Endothelial cell of umbilical vein (primary cell): ENCODE measurements around the gene CUZD1. TPM values are rescaled to one million over a fixed set of nuclear protein-coding genes. Genes with fewer than 3 reads are reported as not detected.

Experiments
- BruUV-seq: library from RNA; stranded (reverse); fragments of 400-500 nt; replicated peaks from 2 replicates; lab custom pipeline; 2021; lab: Mats Ljungman, UMichigan
- CTCF ChIA-PET: fragments of 300-600, 350-600 bp; sonication (Branson Sonifier 250); formaldehyde crosslinking; loops from one replicate; lab custom pipeline; 2021; ENCODE audit warnings: antibody characterized with exemption, inconsistent platforms; lab: Charles Lee
- POLR2A ChIA-PET: fragments of 300-600, 350-600 bp; sonication (Branson Sonifier 250); formaldehyde crosslinking; loops from one replicate; lab custom pipeline; 2021; ENCODE audit warnings: antibody characterized with exemption, inconsistent platforms; lab: Charles Lee
- DNase-seq: peaks from one replicate; pipeline ENCODE4 v3.0.0-alpha.2; 2011; ENCODE audit warnings: low read depth, low spot score
- FAIRE-seq: peaks from 2 replicates; lab custom pipeline; 2011; peaks lifted over from hg19 to GRCh38; lab: Jason Lieb, UNC
- H2AFZ ChIP-seq: 2 replicates; pipeline ENCODE4 v1.6.0; 2012; ENCODE audit warnings: low read depth, low read length, control low read depth, inconsistent platforms
- H3K27ac ChIP-seq: 2 replicates; pipeline ENCODE4 v1.5.1; 2011; ENCODE audit warnings: low read depth, mild to moderate bottlenecking, control low read depth, low read length, moderate library complexity; ENCODE audit not compliant: insufficient read depth
- H3K27me3 ChIP-seq, 2 experiments: 2 replicates each; pipeline versions ENCODE4 v1.6.0 to v1.6.1; 2011; ENCODE audit warnings: low read length in 2 of 2, mixed read lengths in 1 of 2; ENCODE audit not compliant: control insufficient read depth in 2 of 2, insufficient read depth in 2 of 2
- H3K36me3 ChIP-seq, 2 experiments: 2 replicates in 1 of 2; 3 replicates in 1 of 2; pipeline ENCODE4 v1.5.1; 2011; ENCODE audit warnings: low read length in 2 of 2, mild to moderate bottlenecking in 1 of 2, moderate library complexity in 1 of 2; ENCODE audit not compliant: control insufficient read depth in 2 of 2, insufficient read depth in 2 of 2; ENCODE audit errors: extremely low read depth in 1 of 2
- H3K4me1 ChIP-seq: 3 replicates; pipeline ENCODE4 v1.5.1; 2011; ENCODE audit warnings: mild to moderate bottlenecking, low read length; ENCODE audit not compliant: control insufficient read depth, insufficient read depth; ENCODE audit errors: extremely low read depth
- H3K4me2 ChIP-seq: 2 replicates; pipeline ENCODE4 v1.6.1; 2011; ENCODE audit warnings: low read length, control low read depth, mixed read lengths; ENCODE audit not compliant: insufficient read depth
- H3K4me3 ChIP-seq, 3 experiments: fragments of 200-600 bp in 1 of 3; sonication (generic), shearing (Covaris generic) in 1 of 3; replicated peaks in 1 of 3; 2 replicates each; pipeline ENCODE4 v1.5.1; 2011 to 2016; ENCODE audit warnings: control low read depth in 3 of 3, low read length in 3 of 3, mild to moderate bottlenecking in 2 of 3, inconsistent platforms in 1 of 3, low read depth in 1 of 3, moderate library complexity in 1 of 3; ENCODE audit not compliant: insufficient read depth in 1 of 3
- H3K79me2 ChIP-seq: 2 replicates; pipeline ENCODE4 v1.6.0; 2012; ENCODE audit warnings: low read length, inconsistent platforms; ENCODE audit not compliant: control insufficient read depth, insufficient read depth
- H3K9ac ChIP-seq: replicated peaks from 2 replicates; pipeline ENCODE3; 2011; ENCODE audit warnings: low read length, control low read depth; ENCODE audit not compliant: insufficient read depth; ENCODE audit errors: extremely low read depth
- H3K9me1 ChIP-seq: replicated peaks from 3 replicates; pipeline ENCODE4 v1.6.0; 2011; ENCODE audit warnings: mild to moderate bottlenecking, low read length; ENCODE audit not compliant: control insufficient read depth, insufficient read depth; ENCODE audit errors: extremely low read depth
- H3K9me3 ChIP-seq: replicated peaks from 2 replicates; pipeline ENCODE4 v1.5.1; 2012; ENCODE audit warnings: low read length, inconsistent platforms; ENCODE audit not compliant: control insufficient read depth, insufficient read depth
- H4K20me1 ChIP-seq: replicated peaks from 2 replicates; pipeline ENCODE3; 2011; ENCODE audit warnings: mild to moderate bottlenecking, low read length; ENCODE audit not compliant: control insufficient read depth, insufficient read depth; ENCODE audit errors: extremely low read depth
- CTCF ChIP-seq, 2 donors: IDR thresholded peaks; 1 replicate in 1 of 2; 2 replicates in 1 of 2; pipeline ENCODE4 v1.5.1; 2011; ENCODE audit warnings: low read length in 2 of 2, mild to moderate bottlenecking in 2 of 2, moderate library complexity in 2 of 2, control low read depth in 1 of 2, inconsistent platforms in 1 of 2, low read depth in 1 of 2; ENCODE audit not compliant: insufficient read depth in 1 of 2; ENCODE audit errors: extremely low read depth in 1 of 2
- EZH2 ChIP-seq: IDR thresholded peaks from 2 replicates; pipeline ENCODE4 v1.6.1; 2012; ENCODE audit warnings: borderline replicate concordance, low read depth, mild to moderate bottlenecking, moderate library complexity, low read length, inconsistent platforms; ENCODE audit not compliant: severe bottlenecking
- FOS ChIP-seq: IDR thresholded peaks from 2 replicates; pipeline ENCODE4 v1.6.1; 2011; ENCODE audit warnings: mild to moderate bottlenecking, low read length, moderate library complexity, borderline replicate concordance; ENCODE audit not compliant: insufficient read depth
- GATA2 ChIP-seq: IDR thresholded peaks from 2 replicates; pipeline ENCODE4 v1.7.0; 2011; ENCODE audit warnings: low read depth, mild to moderate bottlenecking, moderate library complexity, mixed read lengths, low read length; ENCODE audit not compliant: insufficient read length, insufficient read depth
- JUN ChIP-seq: IDR thresholded peaks from 2 replicates; pipeline ENCODE4 v1.6.1; 2011; ENCODE audit warnings: borderline replicate concordance, low read depth; ENCODE audit not compliant: insufficient read length, insufficient read depth
- MAX ChIP-seq: IDR thresholded peaks from 2 replicates; pipeline ENCODE4 v1.6.1; 2011; ENCODE audit not compliant: insufficient read depth, insufficient read length
- MYC ChIP-seq: IDR thresholded peaks from one replicate; pipeline ENCODE4 v1.6.1; 2011; ENCODE audit warnings: mild to moderate bottlenecking, low read depth, low read length
- POLR2A ChIP-seq: IDR thresholded peaks from 2 replicates; pipeline ENCODE4 v1.6.1; 2012; ENCODE audit warnings: low read depth, mild to moderate bottlenecking, control low read depth, low read length
- POLR2AphosphoS5 ChIP-seq: IDR thresholded peaks from 2 replicates; pipeline ENCODE4 v1.6.1; 2012; ENCODE audit warnings: low read depth, mild to moderate bottlenecking, control low read depth, low read length, moderate library complexity; ENCODE audit not compliant: insufficient read depth
- dilution Hi-C: fragments of 300-500 bp; cut with MboI; formaldehyde crosslinking; loops from one replicate; pipeline ENCODE4 v1.15.0; 2019; ENCODE audit warnings: low sequenced_read_pairs; ENCODE audit not compliant: extremely low pct_ligation_motif_present
- intact Hi-C: fragments of 100-400 bp; cut with micrococcal nuclease; formaldehyde crosslinking; loops from one replicate; pipeline ENCODE4 v1.10.0; 2022
- polyA plus RNA-seq, 4 experiments: library from polyadenylated mRNA; depleted of rRNA in 3 of 4; stranded (reverse) in 3 of 4; unstranded in 1 of 4; fragments of >200 nt; gene quantifications; 2 replicates each; pipeline versions ENCODE4 v1.2.1 to v1.2.3, GENCODE V29; 2011 to 2012; ENCODE audit warnings: missing spikeins in 1 of 4
- total RNA-seq: library from RNA; stranded (reverse); gene quantifications from 2 replicates; pipeline ENCODE4 v1.2.3, GENCODE V29; 2021

CUZD1 gene
- total and polyA plus RNA-seq, 2 donors (not counting 3 experiments of a cell fraction or from before 2014, with no cell fraction given) = 1.1 to 1.4 TPM

- peak overlapping the region; percentile 94 for H3K27ac ChIP-seq
- H2AFZ ChIP-seq = no peak overlapping the region
- H3K4me3 ChIP-seq = no peak overlapping the region
- intact Hi-C loops = loop anchor here (1.0 to 10.0 kb wide), 3 partner anchors 9 to 487 kb away; partner anchors contain the start of genes FAM24B and PLEKHA1
- peak; percentile 84 for FAIRE-seq
- peaks cover 61% of the 10 kb centered on the region for H3K79me2 ChIP-seq
- peak overlapping the region; percentile 45 for H3K9ac ChIP-seq
- no peak for TF ChIP-seq MAX
- TF ChIP-seq FOS = peak; percentile 81
- no peak for TF ChIP-seq CTCF (IDR thresholded peaks at IDR 0.05; ENCODE audit: extremely low read depth in 1 of 2, insufficient read depth in 1 of 2, low read depth in 1 of 2, low read length in 2 of 2)
- peak; percentile 56 for TF ChIP-seq POLR2A
- peak; percentile 67 for TF ChIP-seq POLR2AphosphoS5
- TF ChIP-seq GATA2 = peak; percentile 94
- TF ChIP-seq MYC = no peak
- no peak for TF ChIP-seq EZH2
- TF ChIP-seq JUN = peak; percentile 95
- H3K4me2 ChIP-seq = peak overlapping the region; percentile 37
- H3K9me3 ChIP-seq = no peaks in the 10 kb centered on the region
- no peaks in the 10 kb centered on the region for H4K20me1 ChIP-seq
- ChIA-PET POLR2A (no interaction called here), CTCF (interaction anchor here (1.3 kb wide), 1 partner anchor 10 kb away, joined by 3 read pairs; no protein-coding TSS in a partner anchor)
- no TSS peak for BruUV-seq
- H3K36me3 ChIP-seq = no peaks in the 10 kb centered on the region
- peak; percentile 78 for DNase-seq
- dilution Hi-C loops = no loop called here
- peaks cover 40% of the 10 kb centered on the region for H3K4me1 ChIP-seq
- H3K9me1 ChIP-seq = no peaks in the 10 kb centered on the region
- no peaks in the 10 kb centered on the region for H3K27me3 ChIP-seq
These were observed 16.1 kb upstream of the CUZD1 start for GRCh38 chr10:122861711-122862161.
